NCI-H2107 treated with DMSO at 0.1 percent for 48 hours (cell line): ENCODE measurements around the gene IL32.
A peak's percentile ranks its signal among the peaks of the same experiment; 100 is the strongest.

Experiments
- DNase-seq: peaks from one replicate; lab custom pipeline; 2025; ENCODE audit not compliant: unreplicated experiment; lab: John Stamatoyannopoulos, UW

The IL32 gene

GRCh38 chr16:3088925-3089716, 23.7 kb downstream of the IL32 start:
- no peak for DNase-seq

DNA sequence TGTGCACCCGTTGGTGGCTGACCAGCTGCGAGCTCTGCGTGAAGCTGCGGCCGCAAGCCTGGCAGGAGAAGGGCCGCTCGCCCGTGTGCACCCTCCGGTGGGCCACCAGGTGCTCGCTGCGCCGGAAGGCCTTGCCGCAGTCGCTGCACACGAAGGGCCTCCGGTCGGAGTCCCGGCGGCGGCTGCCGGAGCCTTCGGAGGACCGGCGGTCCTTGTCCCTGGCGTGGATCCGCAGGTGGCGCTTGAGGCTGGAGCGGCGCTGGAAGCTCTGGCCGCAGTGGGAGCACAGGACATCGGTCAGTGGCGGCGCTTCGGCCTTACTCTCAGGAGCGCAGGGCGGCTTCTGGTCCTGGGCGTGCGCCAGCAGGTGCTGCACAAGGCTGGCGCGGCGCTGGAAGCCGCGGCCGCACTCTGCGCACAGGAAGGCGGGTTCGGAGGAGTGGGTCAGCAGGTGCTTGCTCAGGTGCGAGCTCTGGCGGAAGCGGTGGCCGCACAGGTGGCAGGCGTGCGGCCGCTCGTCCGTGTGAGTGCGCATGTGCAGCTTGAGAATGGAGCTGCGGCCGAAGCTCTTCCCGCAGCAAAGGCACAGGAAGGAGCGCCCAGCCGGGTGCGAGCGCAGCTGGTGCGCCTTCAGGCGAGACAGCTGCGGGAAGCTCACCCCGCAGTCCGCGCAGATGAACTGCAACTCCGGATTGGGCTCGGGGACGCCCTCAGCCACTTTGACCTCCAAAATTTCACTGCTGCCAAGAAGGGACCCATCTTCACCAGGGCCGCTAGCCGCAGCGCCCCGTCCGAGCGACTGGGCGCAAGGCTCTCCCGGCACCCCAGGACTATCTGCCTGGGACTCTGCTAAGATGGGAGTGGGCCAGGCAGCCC, 24.5 kb downstream of the IL32 start:
- no peak for DNase-seq

- DNase-seq, result no peak
Observed at GRCh38 chr16:3091551-3091950, 26.1 kb downstream of the IL32 start.

DNA sequence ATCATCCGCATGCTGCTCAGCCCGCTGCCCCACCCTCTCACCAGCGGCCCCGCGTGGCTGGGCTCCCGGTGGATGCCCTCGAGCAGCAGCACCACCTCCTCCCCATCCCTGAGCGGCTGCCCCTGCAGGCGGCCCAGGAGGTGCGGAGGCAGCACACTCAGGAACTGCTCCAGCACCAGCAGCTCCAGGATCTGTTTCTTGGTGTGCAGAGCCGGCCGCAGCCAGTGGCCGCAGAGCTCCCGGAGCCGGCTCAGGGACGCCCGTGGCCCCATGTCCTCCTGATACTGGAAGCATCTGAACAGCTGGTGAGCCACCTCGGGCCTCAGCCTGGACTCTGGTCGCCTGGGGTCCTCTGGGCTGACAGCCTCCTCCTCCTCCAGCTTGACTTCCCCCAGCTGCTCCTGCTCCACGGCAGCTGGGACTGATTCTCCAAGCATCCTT, 27.1 kb downstream of the IL32 start:
- DNase-seq, result no peak

DNA sequence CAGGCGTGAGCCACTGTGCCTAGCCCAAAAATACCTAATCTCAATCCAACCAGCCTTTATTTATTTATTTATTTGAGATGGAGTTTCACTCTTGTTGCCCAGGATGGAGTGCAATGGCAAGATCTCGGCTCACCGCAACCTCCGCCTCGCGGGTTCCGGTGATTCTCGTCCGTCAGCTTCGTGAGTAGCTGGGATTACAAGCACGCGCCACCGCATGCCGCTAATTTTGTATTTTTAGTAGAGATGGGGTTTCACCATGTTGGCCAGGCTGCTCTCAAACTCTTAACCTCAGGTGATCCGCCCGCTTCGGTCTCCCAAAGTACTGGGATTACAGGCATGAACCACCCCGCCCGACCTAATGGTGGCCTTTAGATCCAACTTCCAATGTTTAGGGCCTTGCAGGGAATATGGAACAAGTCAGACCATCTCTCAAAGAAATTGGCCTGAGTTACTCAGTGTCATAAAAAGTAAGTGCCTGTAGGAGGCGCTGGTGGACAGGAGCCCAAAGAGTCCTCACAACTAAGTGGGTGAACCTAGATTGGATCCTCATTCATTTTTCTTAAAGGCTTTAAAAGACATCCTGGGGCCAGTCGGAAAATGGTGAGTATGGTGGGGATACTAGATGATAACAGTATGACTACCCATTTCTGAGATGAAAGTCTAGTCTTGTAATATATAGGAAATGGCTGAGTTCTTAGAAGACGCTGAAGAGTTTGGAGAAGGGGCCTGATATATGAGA, 29.0 kb downstream of the IL32 start:
- DNase-seq, result peak; percentile 35

DNA sequence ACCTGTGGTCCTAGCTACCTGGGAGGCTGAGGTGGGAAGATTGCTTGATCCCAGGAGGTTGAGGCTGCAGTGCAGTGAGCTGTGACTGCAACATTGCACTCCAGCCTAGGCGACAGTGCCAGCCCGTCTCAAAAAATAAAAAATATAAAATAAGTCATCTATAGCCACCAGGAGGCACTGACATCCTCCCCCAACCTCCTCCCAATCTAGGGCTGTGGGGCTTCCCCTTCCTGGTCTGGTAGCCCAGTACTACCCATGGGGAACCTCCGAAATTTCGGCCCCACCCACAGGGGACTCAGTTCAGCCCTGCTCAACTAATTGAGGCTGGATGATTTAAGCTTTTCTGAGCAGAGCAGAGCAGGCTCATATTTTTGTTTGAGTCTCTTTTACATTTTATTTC, 30.4 kb downstream of the IL32 start:
- DNase-seq, result no peak

- no peak for DNase-seq
Observed at GRCh38 chr16:3096362-3096761, 30.9 kb downstream of the IL32 start.

DNA sequence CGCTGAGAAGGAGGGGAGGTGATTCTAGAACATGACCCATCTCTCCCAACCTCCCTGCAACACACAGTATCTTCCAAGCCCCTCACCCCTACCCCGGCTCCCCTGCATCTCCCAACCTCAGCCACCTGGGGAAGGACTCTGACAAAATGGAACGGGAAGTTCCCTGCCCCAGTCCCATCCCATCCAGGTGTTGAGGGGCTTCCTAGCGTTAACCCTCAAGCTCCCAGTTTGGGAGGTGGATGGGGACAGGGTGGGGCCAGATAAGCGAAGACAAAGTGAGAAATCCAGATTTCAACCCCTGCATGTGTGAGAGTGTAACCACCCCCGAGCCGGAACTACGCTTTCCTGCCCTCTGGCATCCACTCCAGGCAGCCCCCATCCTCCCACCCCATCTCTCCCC, 31.8 kb downstream of the IL32 start:
- DNase-seq, result no peak

DNA sequence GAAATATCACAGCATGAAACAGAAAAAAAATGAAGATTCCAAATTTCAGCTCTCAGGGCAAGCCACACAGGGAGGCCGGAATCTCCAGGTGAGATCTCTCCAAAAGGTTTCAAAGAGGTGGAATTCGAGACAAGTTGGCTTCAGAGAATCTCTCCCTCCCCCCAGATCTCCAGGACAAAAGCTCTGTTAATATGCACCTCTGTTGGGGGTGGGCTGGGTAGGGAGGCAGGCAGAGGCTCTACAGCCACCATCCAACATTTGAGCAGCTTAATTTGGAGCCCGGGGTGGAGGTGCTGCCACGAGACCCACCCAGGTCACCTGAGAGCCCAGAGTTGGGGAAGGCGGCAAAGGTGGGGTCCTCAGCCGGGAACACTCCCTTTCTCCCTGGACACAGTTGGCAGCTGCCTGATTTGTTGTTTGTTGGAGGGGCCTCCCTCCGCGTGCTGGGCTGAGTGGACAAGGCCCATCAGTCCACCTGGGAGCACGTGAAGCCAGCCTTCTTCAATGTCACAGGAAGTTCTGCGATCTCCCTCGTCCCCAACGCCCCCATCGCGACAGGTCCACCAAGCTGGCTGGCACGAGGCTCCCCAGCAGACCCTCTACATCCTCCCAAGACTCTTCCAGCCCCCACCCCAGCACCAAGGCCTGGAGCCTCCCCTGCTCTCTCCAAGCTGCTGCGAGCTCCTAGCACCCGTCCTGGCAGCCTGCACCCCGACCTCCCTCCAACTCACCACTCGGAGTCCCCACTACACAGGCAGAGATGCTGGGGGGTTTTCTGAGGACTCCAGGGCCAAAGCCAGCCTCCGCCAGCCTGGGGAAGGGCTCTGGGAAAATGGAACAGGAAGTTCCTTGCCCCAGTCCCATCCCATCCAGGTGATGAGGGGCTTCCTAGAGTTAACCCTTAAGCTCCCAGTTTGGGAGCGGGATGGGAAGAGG, 33.3 kb downstream of the IL32 start, which contains the start of gene ZSCAN10:
Gene ZSCAN10, minus strand, starts transcription at position 836 of the 936 bp plus-strand sequence. CDS start 6,357 bp downstream, outside the sequence.
- no peak for DNase-seq

- no peak for DNase-seq
Observed at GRCh38 chr16:3099395-3099731, 33.9 kb downstream of the IL32 start.

DNA sequence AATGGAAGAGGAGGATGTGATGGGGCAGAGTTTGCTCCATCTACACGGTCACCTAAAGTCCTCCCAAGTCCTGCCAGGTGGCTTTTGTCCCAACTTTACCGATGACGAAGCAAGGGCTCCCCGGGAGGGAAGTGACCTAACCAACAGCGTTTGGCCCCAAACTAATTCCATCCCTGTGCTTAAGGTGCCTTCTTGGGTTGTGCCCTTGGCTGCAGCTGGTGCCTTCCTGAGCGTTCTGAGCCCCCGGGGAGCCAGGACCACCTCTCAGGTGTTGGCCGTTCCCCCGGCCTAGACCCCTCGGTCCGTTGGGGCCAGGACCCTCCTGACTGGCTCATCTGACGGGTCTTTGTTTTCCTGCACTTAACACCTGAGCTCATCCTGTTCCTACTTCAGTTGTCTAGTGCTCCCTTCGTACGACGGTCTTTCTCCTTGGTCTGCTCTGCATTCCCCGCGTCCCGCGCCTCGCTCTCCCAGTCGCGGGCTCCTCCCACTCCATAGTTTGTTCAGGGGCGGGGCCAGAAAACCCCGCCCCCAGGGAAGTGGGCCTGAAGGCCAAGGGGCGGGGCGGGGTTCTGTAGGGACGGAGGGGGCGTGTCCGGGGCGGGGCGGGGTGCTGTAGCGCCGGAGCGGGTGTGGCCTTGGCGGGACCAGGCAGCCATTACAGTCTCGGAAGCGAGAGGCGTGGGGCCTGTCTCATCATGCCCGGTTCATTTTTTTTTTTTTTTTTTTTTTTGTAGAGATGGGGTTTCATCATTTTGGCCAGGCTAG, 34.5 kb downstream of the IL32 start:
- peak; percentile 34 for DNase-seq

GRCh38 chr16:3101018-3101840, 35.8 kb downstream of the IL32 start:
- DNase-seq, result no peak

GRCh38 chr16:3101841-3102470, 36.5 kb downstream of the IL32 start:
- DNase-seq, result peak; percentile 70

DNA sequence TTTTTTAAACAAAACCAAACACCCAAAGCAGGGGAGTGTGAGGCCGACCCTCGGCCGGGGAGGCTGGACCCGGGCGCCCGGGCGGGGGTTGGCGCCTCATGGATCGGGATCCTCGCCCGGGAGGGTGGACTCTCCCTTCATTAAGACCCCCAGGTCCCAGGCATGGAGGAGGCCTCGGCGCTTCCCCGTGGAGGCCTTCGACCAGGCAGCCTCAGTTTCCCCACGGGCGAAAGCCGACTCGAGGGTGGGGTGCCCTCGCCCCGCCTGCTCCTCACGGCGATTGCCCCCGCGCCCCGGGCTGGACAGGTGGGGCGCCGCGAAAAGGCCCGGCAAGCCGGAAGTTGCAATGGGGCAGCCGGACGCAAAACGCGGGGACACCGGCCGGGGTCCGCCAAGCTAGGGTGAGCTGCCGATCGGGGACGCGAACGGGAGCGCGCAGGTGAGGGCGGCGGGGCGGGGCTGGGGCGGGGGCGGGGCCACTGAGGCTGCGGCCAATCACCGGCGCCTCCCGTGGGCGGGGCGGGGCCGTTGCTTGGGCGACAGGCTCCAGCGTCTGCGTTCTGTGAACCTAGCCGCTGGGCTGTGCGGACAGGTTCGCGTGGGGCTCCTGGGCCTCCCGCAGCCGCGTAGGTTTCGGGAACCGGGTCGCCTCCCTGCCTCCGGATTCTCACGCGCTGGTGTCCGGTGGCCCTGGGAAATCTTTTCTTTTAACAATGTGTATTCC, 40.9 kb downstream of the IL32 start:
- peak; percentile 65 for DNase-seq

GRCh38 chr16:3112058-3112880, 46.8 kb downstream of the IL32 start, which contains the start of gene ZNF205:
Gene ZNF205 (plus strand): TSS chr16:3112586. CDS start chr16:3113431, 845 bp downstream.
- DNase-seq, result peak; percentile 79

DNA sequence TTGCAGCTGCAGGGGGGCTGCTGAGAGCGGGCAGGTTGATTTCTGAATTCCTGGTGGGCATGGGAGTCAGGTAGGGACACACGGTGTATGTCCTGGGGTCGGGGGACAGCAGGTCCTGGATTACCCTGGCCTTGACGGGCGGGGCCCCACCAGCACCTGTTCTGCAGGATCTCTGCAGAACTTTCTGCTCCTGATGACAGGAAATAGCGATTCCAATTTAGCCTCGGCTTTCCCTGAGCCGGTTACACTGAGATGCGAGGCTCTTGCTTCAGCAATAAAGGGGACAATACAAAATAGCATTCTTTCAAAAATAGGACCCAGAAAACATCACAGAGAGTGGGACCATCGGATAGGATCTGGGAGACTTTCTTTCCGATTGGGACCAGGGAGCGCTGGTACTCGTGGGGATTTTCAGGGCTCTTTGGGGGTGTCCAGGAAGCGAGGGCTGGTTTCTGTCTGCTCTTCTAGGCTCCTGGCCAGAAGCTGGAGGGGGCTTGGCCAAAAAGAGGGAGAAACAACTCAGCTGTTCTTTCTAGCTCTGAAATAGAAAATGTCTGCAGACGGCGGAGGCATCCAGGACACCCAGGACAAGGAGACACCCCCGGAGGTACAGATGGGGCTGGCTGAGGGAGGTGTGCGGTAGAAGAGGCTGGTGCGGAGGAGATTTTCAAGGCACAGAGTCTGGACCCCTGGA, 47.6 kb downstream of the IL32 start:
- DNase-seq, result no peak
